Kidney epithelial cell (primary cell): ENCODE data around the gene VPS13D. TPM values are rescaled to one million over a fixed set of nuclear protein-coding genes. Genes with fewer than 3 reads are reported as not detected.

Experiments used
- DNase-seq: peaks from one replicate; pipeline ENCODE4 v3.0.0-alpha.2; 2010; ENCODE audit warnings: low read depth
- H3K27me3 ChIP-seq: 2 replicates; pipeline ENCODE4 v1.6.0; 2011; ENCODE audit warnings: low read length; ENCODE audit not compliant: control insufficient read depth, insufficient read depth
- H3K36me3 ChIP-seq: 2 replicates; pipeline ENCODE4 v1.5.1; 2011; ENCODE audit warnings: low read length; ENCODE audit not compliant: control insufficient read depth, insufficient read depth
- H3K4me3 ChIP-seq: 2 replicates; pipeline ENCODE4 v1.5.1; 2011; ENCODE audit warnings: low read depth, mild to moderate bottlenecking, control low read depth, low read length
- CTCF ChIP-seq: IDR thresholded peaks from 2 replicates; pipeline ENCODE4 v1.5.1; 2011; ENCODE audit warnings: mild to moderate bottlenecking, moderate library complexity, low read length, control low read depth, inconsistent platforms; ENCODE audit not compliant: insufficient read depth, poor library complexity, severe bottlenecking
- total RNA-seq: library from RNA; depleted of rRNA; stranded (reverse); fragments of >200 nt; gene quantifications from 2 replicates; pipeline ENCODE4 v1.2.3, GENCODE V29; 2015

VPS13D gene
- total RNA-seq, 1 donor from 2014 or later: 22.2 TPM

GRCh38 chr1:12376236-12377045 is 146.6 kb downstream of the VPS13D start:
- H3K27me3 ChIP-seq: no peaks in the 10 kb centered on the region
- DNase-seq: no peak
- no peak overlapping the region for H3K4me3 ChIP-seq
- H3K36me3 ChIP-seq: no peaks in the 10 kb centered on the region
- TF ChIP-seq CTCF: no peak

DNA sequence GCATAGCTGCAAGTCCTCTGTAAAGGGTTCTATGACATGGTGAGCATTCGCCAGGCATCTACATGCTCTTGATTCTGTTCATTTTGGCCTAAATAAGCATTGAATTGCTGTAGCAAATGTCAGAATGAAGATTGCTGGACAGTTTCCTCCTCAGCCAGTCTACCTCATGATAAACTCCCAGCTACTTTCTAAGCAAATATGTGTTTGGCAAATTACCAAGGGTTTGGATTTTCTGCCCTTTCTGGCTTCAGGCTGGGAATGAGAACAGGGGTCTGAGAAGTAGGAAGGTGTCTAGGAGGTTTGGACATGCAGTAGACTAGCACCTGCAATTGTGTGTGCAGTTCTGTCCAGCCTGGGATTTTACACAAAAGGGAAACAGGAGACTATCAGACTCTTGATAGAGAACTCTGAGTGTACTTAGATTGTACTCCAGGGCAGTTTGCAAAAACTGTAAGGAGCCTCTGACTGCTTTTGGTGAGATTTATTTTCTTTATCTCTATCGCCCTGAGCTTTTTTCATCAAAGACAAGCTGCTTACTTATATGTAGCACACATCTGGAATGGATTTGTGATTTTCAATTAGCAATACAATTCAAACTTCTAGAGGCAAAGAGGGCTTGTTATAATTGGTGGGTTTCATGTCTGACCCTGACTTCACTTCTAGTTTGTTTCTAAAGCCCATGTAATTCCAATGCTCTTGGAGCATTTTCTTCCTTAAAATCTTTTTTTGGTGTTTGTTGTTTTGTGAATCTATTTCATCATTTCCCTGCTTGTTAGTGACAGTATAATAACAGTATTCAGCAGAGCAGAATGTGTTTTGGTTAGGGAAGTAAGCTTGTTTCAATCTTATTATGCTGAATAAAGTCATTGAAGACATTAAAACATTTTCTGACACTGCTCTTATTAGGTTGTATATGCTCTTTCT is 150.8 kb downstream of the VPS13D start:
- Histone ChIP-seq H3K4me3 (no peak overlapping the region), H3K36me3 (no peaks in the 10 kb centered on the region), H3K27me3 (no peaks in the 10 kb centered on the region)
- DNase-seq: no peak
- TF ChIP-seq CTCF: no peak

DNA sequence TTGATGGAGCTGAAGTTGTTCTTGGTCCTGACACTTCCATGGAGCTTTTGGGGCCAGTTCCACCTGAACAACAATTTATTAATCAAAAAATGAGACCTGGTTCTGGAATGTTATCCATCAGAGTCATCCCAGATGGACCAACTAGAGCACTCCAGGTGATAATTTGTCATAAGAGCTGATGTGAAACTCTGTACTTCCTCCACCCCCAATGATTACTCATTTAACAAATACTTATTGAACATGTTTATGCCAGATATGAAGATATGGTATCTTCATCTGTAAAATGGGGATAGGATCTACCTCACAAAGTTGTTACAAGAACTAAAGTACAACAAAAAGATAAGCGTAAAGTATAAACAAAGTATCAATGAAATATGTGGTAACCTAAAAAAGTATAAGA is 153.2 kb downstream of the VPS13D start:
- no peak for DNase-seq
- Histone ChIP-seq H3K27me3 (no peaks in the 10 kb centered on the region), H3K4me3 (no peak overlapping the region), H3K36me3 (no peaks in the 10 kb centered on the region)
- no peak for TF ChIP-seq CTCF

- TF ChIP-seq CTCF: no peak
- no peak for DNase-seq
- H3K36me3 ChIP-seq: no peaks in the 10 kb centered on the region
- no peak overlapping the region for H3K4me3 ChIP-seq
- no peaks in the 10 kb centered on the region for H3K27me3 ChIP-seq
Measured at GRCh38 chr1:12383786-12384185, 154.0 kb downstream of the VPS13D start.

DNA sequence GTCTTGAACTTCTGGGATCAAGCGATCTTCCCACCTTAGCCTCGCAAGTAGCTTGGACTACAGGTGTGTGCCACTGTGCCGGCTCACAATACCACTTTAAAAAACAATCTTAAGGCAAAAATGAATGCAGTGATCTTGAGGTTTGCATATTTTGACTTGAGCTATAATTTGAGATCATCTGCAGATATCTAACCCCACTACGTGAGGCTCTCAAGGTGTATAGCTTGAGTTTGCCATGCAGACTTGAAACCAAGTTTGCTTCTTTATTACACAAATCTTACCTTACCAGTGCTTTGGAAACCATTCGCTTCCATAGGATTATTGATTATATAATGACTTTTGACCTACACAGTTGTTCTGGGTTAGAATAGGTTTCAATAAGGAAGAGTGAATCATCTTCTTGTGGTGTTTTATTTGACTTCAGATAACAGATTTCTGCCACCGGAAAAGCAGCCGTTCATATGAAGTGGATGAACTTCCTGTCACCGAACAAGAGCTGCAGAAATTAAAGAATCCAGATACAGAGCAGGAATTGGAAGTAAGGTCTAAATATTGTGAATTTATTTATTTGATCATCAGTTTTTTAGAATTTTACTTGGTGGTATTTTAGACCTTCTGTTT is 155.1 kb downstream of the VPS13D start:
- H3K4me3 ChIP-seq: no peak overlapping the region
- H3K36me3 ChIP-seq: no peaks in the 10 kb centered on the region
- TF ChIP-seq CTCF: no peak
- no peak for DNase-seq
- H3K27me3 ChIP-seq: no peaks in the 10 kb centered on the region
